HEK293 (cell line): Measurements from ENCODE around the gene CD68.

ENCODE experiments used
- CTCF ChIA-PET: fragments of 350-600 bp; formaldehyde crosslinking; extraction: SDS; loops from one replicate; lab custom pipeline; 2021; ENCODE audit warnings: antibody characterized with exemption; lab: Yijun Ruan, JAX
- POLR2A ChIA-PET: fragments of 300-600 bp; formaldehyde crosslinking; extraction: SDS; loops from one replicate; lab custom pipeline; 2020; ENCODE audit warnings: antibody characterized with exemption, inconsistent platforms; lab: Yijun Ruan, JAX
- H3K27ac ChIP-seq: fragments of 200-500 bp; sonication (Bioruptor generic); 2 replicates; pipeline ENCODE4 v1.5.1; 2014; ENCODE audit warnings: low read depth, low read length, control low read depth, inconsistent platforms; ENCODE audit errors: extremely low read depth
- H3K36me3 ChIP-seq, 2 experiments: fragments of 200-500 bp in 1 of 2; sonication (Bioruptor generic) in 1 of 2; 1 replicate in 1 of 2; 2 replicates in 1 of 2; pipeline ENCODE4 v1.5.1; 2014 to 2017; ENCODE audit warnings: inconsistent platforms in 2 of 2, low read length in 2 of 2; ENCODE audit not compliant: control insufficient read depth in 2 of 2, insufficient read depth in 1 of 2
- H3K4me1 ChIP-seq: fragments of 200-500 bp; sonication (Bioruptor generic); 2 replicates; pipeline ENCODE4 v1.5.1; 2014; ENCODE audit warnings: mild to moderate bottlenecking, low read length, inconsistent platforms; ENCODE audit not compliant: control insufficient read depth, insufficient read depth
- H3K4me3 ChIP-seq: 2 replicates; pipeline ENCODE4 v1.5.1; 2011; ENCODE audit warnings: low read depth, mild to moderate bottlenecking, control low read depth, low read length, moderate library complexity
- H3K9me3 ChIP-seq: fragments of 200-500 bp; sonication (Bioruptor generic); 2 replicates; pipeline ENCODE4 v1.5.1; 2014; ENCODE audit warnings: low read depth, low read length, inconsistent platforms; ENCODE audit not compliant: control insufficient read depth, insufficient read depth
- CTCF ChIP-seq: fragments of 450-650 bp; formaldehyde crosslinking; IDR thresholded peaks from 2 replicates; pipeline ENCODE4 v1.5.1; 2016; ENCODE audit warnings: missing biosample characterization, missing genetic modification characterization
- KLF16 ChIP-seq: fragments of 450-650 bp; formaldehyde crosslinking; IDR thresholded peaks from 2 replicates; pipeline ENCODE4 v1.5.1; 2017; ENCODE audit warnings: missing biosample characterization, missing genetic modification characterization
- PRDM10 ChIP-seq: fragments of 450-650 bp; formaldehyde crosslinking; IDR thresholded peaks from 2 replicates; pipeline ENCODE4 v1.5.1; 2016; ENCODE audit warnings: missing biosample characterization, missing genetic modification characterization
- SP2 ChIP-seq: fragments of 450-650 bp; formaldehyde crosslinking; IDR thresholded peaks from 2 replicates; pipeline ENCODE4 v1.5.1; 2016; ENCODE audit warnings: missing biosample characterization, missing genetic modification characterization
- TRIM28 ChIP-seq: IDR thresholded peaks from 2 replicates; pipeline ENCODE4 v1.6.1; 2011; ENCODE audit warnings: low read length, control low read depth, borderline replicate concordance
- ZBTB17 ChIP-seq: fragments of 450-650 bp; formaldehyde crosslinking; IDR thresholded peaks from 2 replicates; pipeline ENCODE4 v1.5.1; 2016; ENCODE audit warnings: missing biosample characterization, missing genetic modification characterization
- ZBTB20 ChIP-seq: fragments of 450-650 bp; formaldehyde crosslinking; IDR thresholded peaks from 2 replicates; pipeline ENCODE4 v1.5.1; 2016; ENCODE audit warnings: missing biosample characterization, missing genetic modification characterization
- ZBTB48 ChIP-seq: fragments of 450-650 bp; formaldehyde crosslinking; IDR thresholded peaks from 2 replicates; pipeline ENCODE4 v1.5.1; 2016; ENCODE audit warnings: missing biosample characterization, missing genetic modification characterization
- ZNF157 ChIP-seq: fragments of 450-650 bp; formaldehyde crosslinking; IDR thresholded peaks from 2 replicates; pipeline ENCODE4 v1.5.1; 2016; ENCODE audit warnings: missing biosample characterization, missing genetic modification characterization
- ZNF335 ChIP-seq: fragments of 450-650 bp; formaldehyde crosslinking; conservative IDR thresholded peaks from 2 replicates; pipeline ENCODE4 v1.5.1; 2016; ENCODE audit warnings: missing biosample characterization, missing genetic modification characterization
- ZNF341 ChIP-seq: fragments of 450-650 bp; formaldehyde crosslinking; IDR thresholded peaks from 2 replicates; pipeline ENCODE4; 2016; ENCODE audit warnings: low read depth, missing biosample characterization, missing genetic modification characterization
- ZNF362 ChIP-seq: fragments of 450-650 bp; formaldehyde crosslinking; IDR thresholded peaks from 2 replicates; pipeline ENCODE4 v1.5.1; 2016; ENCODE audit warnings: missing biosample characterization, missing genetic modification characterization
- ZNF366 ChIP-seq: fragments of 450-650 bp; formaldehyde crosslinking; conservative IDR thresholded peaks from 2 replicates; pipeline ENCODE4 v1.5.1; 2016; ENCODE audit warnings: missing biosample characterization, missing genetic modification characterization
- ZNF473 ChIP-seq: fragments of 450-650 bp; formaldehyde crosslinking; IDR thresholded peaks from 2 replicates; pipeline ENCODE4 v1.5.1; 2017; ENCODE audit warnings: missing biosample characterization, missing genetic modification characterization
- ZSCAN5A ChIP-seq: fragments of 450-650 bp; formaldehyde crosslinking; IDR thresholded peaks from 2 replicates; pipeline ENCODE4 v1.5.1; 2016; ENCODE audit warnings: missing biosample characterization, missing genetic modification characterization
- TF ChIP-seq, protein P1 (sequence below): fragments of 450-650 bp; formaldehyde crosslinking; IDR thresholded peaks from 2 replicates; pipeline ENCODE4 v1.5.1; 2016; ENCODE audit warnings: missing biosample characterization, missing genetic modification characterization
- TF ChIP-seq, protein P2 (sequence below): fragments of 450-650 bp; formaldehyde crosslinking; IDR thresholded peaks from 2 replicates; pipeline ENCODE4 v1.5.1; 2016; ENCODE audit warnings: missing biosample characterization, missing genetic modification characterization
- TF ChIP-seq, protein P3 (sequence below): fragments of 450-650 bp; formaldehyde crosslinking; IDR thresholded peaks from 2 replicates; pipeline ENCODE4 v1.5.1; 2016; ENCODE audit warnings: missing biosample characterization, missing genetic modification characterization

CD68 gene

GRCh38 chr17:7612294-7612640 lies 32.8 kb downstream of the CD68 start (continued):
- no peak for TF ChIP-seq ZNF362 (tag by site-specific recombination)
- no peak for TF ChIP-seq ZNF473 (tag by site-specific recombination)
- TF ChIP-seq, protein P1, sequence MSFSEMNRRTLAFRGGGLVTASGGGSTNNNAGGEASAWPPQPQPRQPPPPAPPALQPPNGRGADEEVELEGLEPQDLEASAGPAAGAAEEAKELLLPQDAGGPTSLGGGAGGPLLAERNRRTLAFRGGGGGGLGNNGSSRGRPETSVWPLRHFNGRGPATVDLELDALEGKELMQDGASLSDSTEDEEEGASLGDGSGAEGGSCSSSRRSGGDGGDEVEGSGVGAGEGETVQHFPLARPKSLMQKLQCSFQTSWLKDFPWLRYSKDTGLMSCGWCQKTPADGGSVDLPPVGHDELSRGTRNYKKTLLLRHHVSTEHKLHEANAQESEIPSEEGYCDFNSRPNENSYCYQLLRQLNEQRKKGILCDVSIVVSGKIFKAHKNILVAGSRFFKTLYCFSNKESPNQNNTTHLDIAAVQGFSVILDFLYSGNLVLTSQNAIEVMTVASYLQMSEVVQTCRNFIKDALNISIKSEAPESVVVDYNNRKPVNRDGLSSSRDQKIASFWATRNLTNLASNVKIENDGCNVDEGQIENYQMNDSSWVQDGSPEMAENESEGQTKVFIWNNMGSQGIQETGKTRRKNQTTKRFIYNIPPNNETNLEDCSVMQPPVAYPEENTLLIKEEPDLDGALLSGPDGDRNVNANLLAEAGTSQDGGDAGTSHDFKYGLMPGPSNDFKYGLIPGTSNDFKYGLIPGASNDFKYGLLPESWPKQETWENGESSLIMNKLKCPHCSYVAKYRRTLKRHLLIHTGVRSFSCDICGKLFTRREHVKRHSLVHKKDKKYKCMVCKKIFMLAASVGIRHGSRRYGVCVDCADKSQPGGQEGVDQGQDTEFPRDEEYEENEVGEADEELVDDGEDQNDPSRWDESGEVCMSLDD (tag by site-specific recombination), result no peak
- TF ChIP-seq TRIM28, result no peak
- TF ChIP-seq ZNF341 (tag by site-specific recombination), result no peak
- TF ChIP-seq, all 188 proteins: peak for 0

- Histone ChIP-seq H3K36me3 (peaks cover 26 to 28% of the 10 kb centered on the region in 2 experiments; a peak in 2 of 3 replicates), H3K27ac (peak overlapping the region; percentile 97), H3K4me1 (peaks cover 22% of the 10 kb centered on the region), H3K9me3 (no peaks in the 10 kb centered on the region), H3K4me3 (peak overlapping the region; percentile 65)
- ChIA-PET POLR2A (interaction anchor here (0.5 to 6.9 kb wide), 16 partner anchors 9 to 456 kb away, joined by 3 to 52 read pairs (median 8); partner anchors contain the start of genes ATP1B2, CNTROB, MPDU1 and NEURL4), CTCF (interaction anchor here (1.1 to 5.1 kb wide), 9 partner anchors 10 to 428 kb away, joined by 3 to 30 read pairs (median 8); partner anchors contain the start of genes SAT2, TP53 and WRAP53)
- TF ChIP-seq, protein P2, sequence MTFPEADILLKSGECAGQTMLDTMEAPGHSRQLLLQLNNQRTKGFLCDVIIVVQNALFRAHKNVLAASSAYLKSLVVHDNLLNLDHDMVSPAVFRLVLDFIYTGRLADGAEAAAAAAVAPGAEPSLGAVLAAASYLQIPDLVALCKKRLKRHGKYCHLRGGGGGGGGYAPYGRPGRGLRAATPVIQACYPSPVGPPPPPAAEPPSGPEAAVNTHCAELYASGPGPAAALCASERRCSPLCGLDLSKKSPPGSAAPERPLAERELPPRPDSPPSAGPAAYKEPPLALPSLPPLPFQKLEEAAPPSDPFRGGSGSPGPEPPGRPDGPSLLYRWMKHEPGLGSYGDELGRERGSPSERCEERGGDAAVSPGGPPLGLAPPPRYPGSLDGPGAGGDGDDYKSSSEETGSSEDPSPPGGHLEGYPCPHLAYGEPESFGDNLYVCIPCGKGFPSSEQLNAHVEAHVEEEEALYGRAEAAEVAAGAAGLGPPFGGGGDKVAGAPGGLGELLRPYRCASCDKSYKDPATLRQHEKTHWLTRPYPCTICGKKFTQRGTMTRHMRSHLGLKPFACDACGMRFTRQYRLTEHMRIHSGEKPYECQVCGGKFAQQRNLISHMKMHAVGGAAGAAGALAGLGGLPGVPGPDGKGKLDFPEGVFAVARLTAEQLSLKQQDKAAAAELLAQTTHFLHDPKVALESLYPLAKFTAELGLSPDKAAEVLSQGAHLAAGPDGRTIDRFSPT, result peak; percentile 11; the same call in 1 of the 2 replicates
- peak; percentile 74; the same call in 1 of the 2 replicates for TF ChIP-seq ZBTB20 (tag by site-specific recombination)
- TF ChIP-seq ZSCAN5A (tag by site-specific recombination), result no peak
- TF ChIP-seq ZNF157 (tag by site-specific recombination), result no peak
- peak; percentile 75 for TF ChIP-seq ZNF335
- 0 out of 2 replicates have a peak, but pooled peaks have one; percentile 22 for TF ChIP-seq ZBTB17
- TF ChIP-seq, protein P3, sequence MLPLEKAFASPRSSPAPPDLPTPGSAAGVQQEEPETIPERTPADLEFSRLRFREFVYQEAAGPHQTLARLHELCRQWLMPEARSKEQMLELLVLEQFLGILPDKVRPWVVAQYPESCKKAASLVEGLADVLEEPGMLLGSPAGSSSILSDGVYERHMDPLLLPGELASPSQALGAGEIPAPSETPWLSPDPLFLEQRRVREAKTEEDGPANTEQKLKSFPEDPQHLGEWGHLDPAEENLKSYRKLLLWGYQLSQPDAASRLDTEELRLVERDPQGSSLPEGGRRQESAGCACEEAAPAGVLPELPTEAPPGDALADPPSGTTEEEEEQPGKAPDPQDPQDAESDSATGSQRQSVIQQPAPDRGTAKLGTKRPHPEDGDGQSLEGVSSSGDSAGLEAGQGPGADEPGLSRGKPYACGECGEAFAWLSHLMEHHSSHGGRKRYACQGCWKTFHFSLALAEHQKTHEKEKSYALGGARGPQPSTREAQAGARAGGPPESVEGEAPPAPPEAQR (tag by site-specific recombination), result no peak
- peak; percentile 44; the same call in 1 of the 2 replicates for TF ChIP-seq ZNF366 (tag by site-specific recombination)
- TF ChIP-seq ZBTB48 (tag by site-specific recombination), result peak; percentile 55; the same call in 1 of the 2 replicates
- peak; percentile 61 for TF ChIP-seq CTCF (tag by site-specific recombination)
- TF ChIP-seq KLF16, result 0 out of 2 replicates have a peak, but pooled peaks have one; percentile 13
- peak; percentile 82 for TF ChIP-seq PRDM10
- TF ChIP-seq SP2 (tag by site-specific recombination), result peak; percentile 40
Measured at GRCh38 chr17:7613769-7614424, 34.5 kb downstream of the CD68 start.
